Kidney epithelial cell (primary cell): ENCODE results near the gene MOSPD2. TPM values are rescaled to one million over a fixed set of nuclear protein-coding genes. Genes with fewer than 3 reads are reported as not detected.

Experiments used
- DNase-seq: peaks from one replicate; pipeline ENCODE4 v3.0.0-alpha.2; 2010; ENCODE audit warnings: low read depth
- H3K27me3 ChIP-seq: 2 replicates; pipeline ENCODE4 v1.6.0; 2011; ENCODE audit warnings: low read length; ENCODE audit not compliant: control insufficient read depth, insufficient read depth
- H3K36me3 ChIP-seq: 2 replicates; pipeline ENCODE4 v1.5.1; 2011; ENCODE audit warnings: low read length; ENCODE audit not compliant: control insufficient read depth, insufficient read depth
- H3K4me3 ChIP-seq: 2 replicates; pipeline ENCODE4 v1.5.1; 2011; ENCODE audit warnings: low read depth, mild to moderate bottlenecking, control low read depth, low read length
- CTCF ChIP-seq: IDR thresholded peaks from 2 replicates; pipeline ENCODE4 v1.5.1; 2011; ENCODE audit warnings: mild to moderate bottlenecking, moderate library complexity, low read length, control low read depth, inconsistent platforms; ENCODE audit not compliant: insufficient read depth, poor library complexity, severe bottlenecking
- total RNA-seq: library from RNA; depleted of rRNA; stranded (reverse); fragments of >200 nt; gene quantifications from 2 replicates; pipeline ENCODE4 v1.2.3, GENCODE V29; 2015

MOSPD2 gene
- total RNA-seq, 1 donor from 2014 or later: 10.3 TPM

- no peak for DNase-seq
- Histone ChIP-seq H3K4me3 (no peak overlapping the region), H3K27me3 (no peaks in the 10 kb centered on the region), H3K36me3 (no peaks in the 10 kb centered on the region)
- TF ChIP-seq CTCF: no peak
Measured at GRCh38 chrX:14871767-14872166, 1.5 kb upstream of the MOSPD2 start.

GRCh38 chrX:14872355-14872754 is 866 bp upstream of the MOSPD2 start:
- Histone ChIP-seq H3K36me3 (no peaks in the 10 kb centered on the region), H3K27me3 (no peaks in the 10 kb centered on the region), H3K4me3 (peak overlapping the region; percentile 71)
- DNase-seq: no peak
- TF ChIP-seq CTCF: no peak

GRCh38 chrX:14873676-14874049 is 442 bp downstream of the MOSPD2 start:
- H3K4me3 ChIP-seq: peak overlapping the region; percentile 53
- TF ChIP-seq CTCF: no peak
- H3K36me3 ChIP-seq: no peaks in the 10 kb centered on the region
- no peaks in the 10 kb centered on the region for H3K27me3 ChIP-seq
- DNase-seq: no peak

GRCh38 chrX:14875624-14876023 is 2.4 kb downstream of the MOSPD2 start:
- H3K27me3 ChIP-seq: no peaks in the 10 kb centered on the region
- no peak overlapping the region for H3K4me3 ChIP-seq
- TF ChIP-seq CTCF: no peak
- H3K36me3 ChIP-seq: no peaks in the 10 kb centered on the region
- DNase-seq: no peak

- DNase-seq: no peak
- TF ChIP-seq CTCF: no peak
Measured at GRCh38 chrX:14883826-14884225, 10.6 kb downstream of the MOSPD2 start.

GRCh38 chrX:14884714-14885113 is 11.5 kb downstream of the MOSPD2 start:
- TF ChIP-seq CTCF: no peak
- DNase-seq: no peak
- Histone ChIP-seq H3K27me3 (no peaks in the 10 kb centered on the region), H3K4me3 (no peak overlapping the region), H3K36me3 (no peaks in the 10 kb centered on the region)

More at GRCh38 chrX:14883826-14884225, 10.6 kb downstream of the MOSPD2 start:
- H3K27me3 ChIP-seq: no peaks in the 10 kb centered on the region
- no peaks in the 10 kb centered on the region for H3K36me3 ChIP-seq
- no peak overlapping the region for H3K4me3 ChIP-seq
